HL-60 (cell line): ENCODE data around the gene ACACA.
"Not testable (repeated sequence)": the region's sequence is repeated elsewhere in the genome, so short reads cannot be mapped to it uniquely, and the experiment has no call there.

ENCODE experiments used
- DNase-seq, 2 experiments: peaks; one replicate each; pipeline ENCODE4 v3.0.0-alpha.2; 2010 to 2020; ENCODE audit warnings: low read depth in 1 of 2, low spot score in 1 of 2
- H3K27ac ChIP-seq: fragments of 250-450 bp; sonication (Bioruptor Pico); replicated peaks from 2 replicates; pipeline ENCODE4 v1.5.1; 2020; ENCODE audit warnings: mild to moderate bottlenecking, moderate library complexity
- H3K27me3 ChIP-seq: fragments of 250-450 bp; sonication (Bioruptor Pico); 2 replicates; pipeline ENCODE4 v1.5.1; 2021; ENCODE audit warnings: mild to moderate bottlenecking, moderate library complexity; ENCODE audit not compliant: insufficient read depth, poor library complexity, severe bottlenecking
- H3K4me3 ChIP-seq: replicated peaks from 2 replicates; pipeline ENCODE4 v1.5.1; 2011; ENCODE audit warnings: mild to moderate bottlenecking, control low read depth, low read length; ENCODE audit not compliant: insufficient read depth
- GABPA ChIP-seq: IDR thresholded peaks from 2 replicates; pipeline ENCODE4 v1.6.1; 2012; ENCODE audit warnings: low read depth
- POLR2AphosphoS5 ChIP-seq: IDR thresholded peaks from 2 replicates; pipeline ENCODE4 v1.6.1; 2012; ENCODE audit warnings: low read depth
- SPI1 ChIP-seq: IDR thresholded peaks from 2 replicates; pipeline ENCODE4 v1.6.1; 2012; ENCODE audit warnings: low read depth, mild to moderate bottlenecking, borderline replicate concordance
- TF ChIP-seq, protein P1 (sequence below): IDR thresholded peaks from one replicate; pipeline ENCODE4 v1.5.1; 2011; ENCODE audit warnings: low read length, control low read depth, inconsistent platforms; ENCODE audit not compliant: insufficient read depth
- TF ChIP-seq, protein P2 (sequence below): IDR thresholded peaks from 2 replicates; pipeline ENCODE4 v1.6.1; 2012; ENCODE audit warnings: low read depth; ENCODE audit not compliant: insufficient replicate concordance

The ACACA gene

DNA sequence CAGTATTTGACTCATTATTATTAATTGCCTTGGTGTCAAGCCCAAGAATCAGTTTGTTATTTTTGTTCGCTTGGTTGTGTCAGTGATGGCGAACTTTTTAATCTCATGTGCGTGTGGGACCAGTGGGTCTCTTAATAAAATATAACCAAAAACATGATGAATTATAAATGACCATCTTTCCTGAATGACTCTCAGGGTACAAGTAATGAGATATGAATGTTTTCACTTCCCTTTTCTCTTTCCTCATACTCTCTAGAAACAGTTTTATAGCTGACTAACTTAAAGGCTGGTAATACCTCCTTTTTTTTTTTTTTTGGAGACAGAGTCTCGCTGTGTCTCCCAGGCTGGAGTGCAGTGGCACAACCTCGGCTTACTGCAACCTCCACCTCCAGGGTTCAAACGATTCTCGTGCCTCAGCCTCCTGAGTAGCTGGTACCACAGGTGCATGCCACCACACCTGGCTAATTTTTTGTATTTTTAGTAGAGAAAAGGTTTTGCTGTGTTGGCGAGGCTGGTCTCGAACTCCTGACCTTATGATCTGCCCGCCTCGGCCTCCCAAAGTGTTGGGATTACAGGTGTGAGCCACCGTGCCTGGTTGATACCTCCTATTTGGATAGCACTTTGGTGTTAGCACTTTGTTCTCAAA lies 34.9 kb upstream of the ACACA start:
- DNase-seq, H3K27ac ChIP-seq, H3K27me3 ChIP-seq, H3K4me3 ChIP-seq: not testable (repeated sequence)
- TF ChIP-seq SPI1 = peak; percentile 26; the same call in 1 of the 2 replicates

DNA sequence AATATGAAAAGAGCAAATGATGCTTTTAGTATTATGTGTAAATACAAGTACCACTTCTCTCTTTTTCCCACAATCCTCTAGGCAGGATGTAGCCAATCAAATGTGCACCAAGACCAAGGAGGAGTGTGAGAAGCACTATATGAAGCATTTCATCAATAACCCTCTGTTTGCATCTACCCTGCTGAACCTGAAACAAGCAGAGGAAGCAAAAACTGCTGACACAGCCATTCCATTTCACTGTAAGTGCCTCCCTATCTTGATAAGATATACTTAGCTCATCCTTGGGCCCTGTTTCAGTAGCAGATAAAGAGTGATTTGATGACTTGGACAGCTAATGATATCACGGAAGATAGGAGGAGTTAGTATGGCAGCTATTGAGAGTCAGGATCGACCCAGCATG lies 33.8 kb upstream of the ACACA start:
- H3K27me3 ChIP-seq = no peaks in the 10 kb centered on the region
- H3K27ac ChIP-seq = no peak overlapping the region
- no peak for DNase-seq
- H3K4me3 ChIP-seq = no peak overlapping the region
- TF ChIP-seq, protein P1, sequence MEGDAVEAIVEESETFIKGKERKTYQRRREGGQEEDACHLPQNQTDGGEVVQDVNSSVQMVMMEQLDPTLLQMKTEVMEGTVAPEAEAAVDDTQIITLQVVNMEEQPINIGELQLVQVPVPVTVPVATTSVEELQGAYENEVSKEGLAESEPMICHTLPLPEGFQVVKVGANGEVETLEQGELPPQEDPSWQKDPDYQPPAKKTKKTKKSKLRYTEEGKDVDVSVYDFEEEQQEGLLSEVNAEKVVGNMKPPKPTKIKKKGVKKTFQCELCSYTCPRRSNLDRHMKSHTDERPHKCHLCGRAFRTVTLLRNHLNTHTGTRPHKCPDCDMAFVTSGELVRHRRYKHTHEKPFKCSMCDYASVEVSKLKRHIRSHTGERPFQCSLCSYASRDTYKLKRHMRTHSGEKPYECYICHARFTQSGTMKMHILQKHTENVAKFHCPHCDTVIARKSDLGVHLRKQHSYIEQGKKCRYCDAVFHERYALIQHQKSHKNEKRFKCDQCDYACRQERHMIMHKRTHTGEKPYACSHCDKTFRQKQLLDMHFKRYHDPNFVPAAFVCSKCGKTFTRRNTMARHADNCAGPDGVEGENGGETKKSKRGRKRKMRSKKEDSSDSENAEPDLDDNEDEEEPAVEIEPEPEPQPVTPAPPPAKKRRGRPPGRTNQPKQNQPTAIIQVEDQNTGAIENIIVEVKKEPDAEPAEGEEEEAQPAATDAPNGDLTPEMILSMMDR = no peak
- TF ChIP-seq POLR2AphosphoS5 = no peak

DNA sequence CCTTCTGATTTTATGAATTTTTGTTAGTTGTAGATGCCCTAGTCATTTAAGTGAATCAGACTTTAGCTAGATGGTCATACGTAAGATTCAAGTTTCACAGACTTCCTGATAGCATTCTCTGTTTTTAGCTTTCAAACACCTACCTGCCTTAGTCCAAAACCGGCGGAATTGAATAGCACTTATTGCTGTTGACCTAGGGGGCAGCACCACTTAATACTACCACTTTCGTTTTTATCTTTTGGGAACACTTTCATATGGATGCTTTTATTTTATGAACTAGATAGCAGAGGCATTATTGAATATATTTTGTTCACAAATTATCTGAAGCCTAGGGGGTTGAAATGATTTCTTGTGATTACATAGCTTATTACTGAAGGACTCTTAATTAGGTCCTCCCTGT lies 31.5 kb upstream of the ACACA start:
- DNase-seq = no peak
- TF ChIP-seq, protein P2, sequence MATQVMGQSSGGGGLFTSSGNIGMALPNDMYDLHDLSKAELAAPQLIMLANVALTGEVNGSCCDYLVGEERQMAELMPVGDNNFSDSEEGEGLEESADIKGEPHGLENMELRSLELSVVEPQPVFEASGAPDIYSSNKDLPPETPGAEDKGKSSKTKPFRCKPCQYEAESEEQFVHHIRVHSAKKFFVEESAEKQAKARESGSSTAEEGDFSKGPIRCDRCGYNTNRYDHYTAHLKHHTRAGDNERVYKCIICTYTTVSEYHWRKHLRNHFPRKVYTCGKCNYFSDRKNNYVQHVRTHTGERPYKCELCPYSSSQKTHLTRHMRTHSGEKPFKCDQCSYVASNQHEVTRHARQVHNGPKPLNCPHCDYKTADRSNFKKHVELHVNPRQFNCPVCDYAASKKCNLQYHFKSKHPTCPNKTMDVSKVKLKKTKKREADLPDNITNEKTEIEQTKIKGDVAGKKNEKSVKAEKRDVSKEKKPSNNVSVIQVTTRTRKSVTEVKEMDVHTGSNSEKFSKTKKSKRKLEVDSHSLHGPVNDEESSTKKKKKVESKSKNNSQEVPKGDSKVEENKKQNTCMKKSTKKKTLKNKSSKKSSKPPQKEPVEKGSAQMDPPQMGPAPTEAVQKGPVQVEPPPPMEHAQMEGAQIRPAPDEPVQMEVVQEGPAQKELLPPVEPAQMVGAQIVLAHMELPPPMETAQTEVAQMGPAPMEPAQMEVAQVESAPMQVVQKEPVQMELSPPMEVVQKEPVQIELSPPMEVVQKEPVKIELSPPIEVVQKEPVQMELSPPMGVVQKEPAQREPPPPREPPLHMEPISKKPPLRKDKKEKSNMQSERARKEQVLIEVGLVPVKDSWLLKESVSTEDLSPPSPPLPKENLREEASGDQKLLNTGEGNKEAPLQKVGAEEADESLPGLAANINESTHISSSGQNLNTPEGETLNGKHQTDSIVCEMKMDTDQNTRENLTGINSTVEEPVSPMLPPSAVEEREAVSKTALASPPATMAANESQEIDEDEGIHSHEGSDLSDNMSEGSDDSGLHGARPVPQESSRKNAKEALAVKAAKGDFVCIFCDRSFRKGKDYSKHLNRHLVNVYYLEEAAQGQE = no peak
- TF ChIP-seq POLR2AphosphoS5 (no peak), GABPA (no peak), SPI1 (no peak)
- TF ChIP-seq, protein P1 = no peak
- no peak overlapping the region for H3K4me3 ChIP-seq
- no peak overlapping the region for H3K27ac ChIP-seq
- H3K27me3 ChIP-seq = no peaks in the 10 kb centered on the region

DNA sequence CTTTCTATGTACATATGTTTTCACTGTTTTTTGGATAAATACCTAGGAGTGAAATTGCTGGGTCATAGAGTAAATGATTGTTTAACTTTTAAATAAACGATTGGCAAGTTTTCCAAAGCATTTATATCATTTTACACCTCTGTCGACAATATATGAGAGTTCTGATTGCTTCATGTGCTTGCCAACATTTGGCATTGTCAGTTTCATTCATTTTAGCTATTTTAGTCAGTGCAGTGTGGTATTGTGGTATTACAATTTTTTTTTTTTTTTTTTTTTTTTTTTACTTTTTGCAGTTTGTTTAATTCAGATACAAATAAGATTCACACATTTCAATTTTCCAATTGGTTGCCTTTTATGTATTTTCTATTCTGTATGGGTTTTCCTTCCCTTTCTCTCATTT lies 26.0 kb upstream of the ACACA start:
- no peak for DNase-seq
- Histone ChIP-seq H3K27me3 (no peaks in the 10 kb centered on the region), H3K27ac (no peak overlapping the region), H3K4me3 (no peak overlapping the region)
- TF ChIP-seq GABPA (no peak), SPI1 (no peak), POLR2AphosphoS5 (no peak)
- TF ChIP-seq, protein P2 = no peak
- TF ChIP-seq, protein P1 = no peak
